OCI-LY1 (cell line): ENCODE results near the gene IGSF6.

ENCODE experiments used
- EZH2 ChIP-seq: fragments of 200-600 bp; sonication (generic), shearing (Covaris generic); IDR thresholded peaks from 2 replicates; pipeline ENCODE4 v1.8.0; 2017; ENCODE audit warnings: borderline replicate concordance, mixed run types, mild to moderate bottlenecking, antibody characterized with exemption, low read length, moderate library complexity, mixed read lengths
- TF ChIP-seq, protein P1 (sequence below): fragments of 200-600 bp; sonication (generic), shearing (Covaris generic); IDR thresholded peaks from 2 replicates; pipeline ENCODE4 v1.5.1; 2017; ENCODE audit warnings: mild to moderate bottlenecking, antibody characterized with exemption, low read length, moderate library complexity, mixed read lengths

DNA sequence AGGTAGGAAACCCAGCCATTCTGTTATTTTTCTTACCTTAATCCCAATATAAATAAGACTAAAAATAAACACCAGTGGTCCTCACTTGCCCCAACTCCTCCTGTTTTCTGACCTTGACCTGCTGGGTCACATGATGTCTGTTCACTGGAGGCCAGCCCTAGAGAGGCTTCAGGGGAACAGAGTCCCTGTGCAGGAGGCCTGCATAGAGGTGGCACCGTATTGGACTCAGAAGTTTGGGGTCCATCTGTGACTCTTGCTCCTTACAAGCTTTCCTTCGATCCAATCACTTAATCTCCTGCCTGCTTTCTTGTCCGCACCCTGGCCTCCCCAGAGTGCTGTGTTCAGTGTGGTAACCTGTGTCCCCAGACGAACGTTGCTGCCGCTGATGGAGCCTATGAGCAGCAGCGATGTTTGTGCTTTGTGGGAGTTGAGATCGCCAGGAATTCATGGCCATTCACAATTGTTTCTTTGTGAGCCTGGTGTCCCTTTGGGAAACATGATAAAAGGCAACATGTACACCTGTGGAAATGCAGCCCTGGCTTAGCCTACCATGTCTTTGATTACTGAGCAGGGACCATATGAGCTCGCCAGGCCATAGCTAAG lies 4.7 kb downstream of the IGSF6 start:
- TF ChIP-seq, protein P1, sequence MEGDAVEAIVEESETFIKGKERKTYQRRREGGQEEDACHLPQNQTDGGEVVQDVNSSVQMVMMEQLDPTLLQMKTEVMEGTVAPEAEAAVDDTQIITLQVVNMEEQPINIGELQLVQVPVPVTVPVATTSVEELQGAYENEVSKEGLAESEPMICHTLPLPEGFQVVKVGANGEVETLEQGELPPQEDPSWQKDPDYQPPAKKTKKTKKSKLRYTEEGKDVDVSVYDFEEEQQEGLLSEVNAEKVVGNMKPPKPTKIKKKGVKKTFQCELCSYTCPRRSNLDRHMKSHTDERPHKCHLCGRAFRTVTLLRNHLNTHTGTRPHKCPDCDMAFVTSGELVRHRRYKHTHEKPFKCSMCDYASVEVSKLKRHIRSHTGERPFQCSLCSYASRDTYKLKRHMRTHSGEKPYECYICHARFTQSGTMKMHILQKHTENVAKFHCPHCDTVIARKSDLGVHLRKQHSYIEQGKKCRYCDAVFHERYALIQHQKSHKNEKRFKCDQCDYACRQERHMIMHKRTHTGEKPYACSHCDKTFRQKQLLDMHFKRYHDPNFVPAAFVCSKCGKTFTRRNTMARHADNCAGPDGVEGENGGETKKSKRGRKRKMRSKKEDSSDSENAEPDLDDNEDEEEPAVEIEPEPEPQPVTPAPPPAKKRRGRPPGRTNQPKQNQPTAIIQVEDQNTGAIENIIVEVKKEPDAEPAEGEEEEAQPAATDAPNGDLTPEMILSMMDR, result no peak
- TF ChIP-seq EZH2, result no peak
